ENCODE data around the gene EYS. TPM values are rescaled to one million over a fixed set of nuclear protein-coding genes. Genes with fewer than 3 reads are reported as not detected.

Gene EYS
- total and polyA plus RNA-seq, 2 donors from 2014 or later = not detected

DNA sequence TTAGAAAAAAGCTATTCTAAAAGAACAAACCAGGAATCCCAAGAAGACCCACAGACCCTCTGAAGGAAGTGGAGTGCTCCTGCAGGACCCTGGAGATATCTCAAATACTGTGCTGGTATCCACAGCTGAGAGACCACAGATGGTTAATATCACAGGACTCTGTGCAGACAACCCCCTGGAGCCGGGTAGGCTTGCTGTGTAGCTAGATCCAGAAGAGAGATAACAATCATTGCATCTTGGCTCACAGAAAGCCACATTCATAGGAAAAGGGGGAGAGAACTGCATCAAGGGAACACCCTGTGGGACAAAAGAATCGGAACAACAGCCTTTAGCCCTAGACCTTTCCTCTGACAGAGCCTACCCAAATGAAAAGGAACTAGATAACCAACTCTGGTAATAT, 1381.9 kb downstream of the EYS start:
- DNase-seq (no peak), FAIRE-seq (no peak)
- H3K9ac ChIP-seq (ENCODE audit: low read length in 3 of 3) = no peak overlapping the region
- no peaks in the 10 kb centered on the region for H3K4me1 ChIP-seq (ENCODE audit: control insufficient read depth in 2 of 3, insufficient read depth in 2 of 3, low read depth in 1 of 3, low read length in 3 of 3)
- H3K27me3 ChIP-seq (ENCODE audit: control insufficient read depth, insufficient read depth, low read length) = no peaks in the 10 kb centered on the region
- H3K4me3 ChIP-seq (ENCODE audit: low read length in 3 of 3) = no peak overlapping the region
- H3K27ac ChIP-seq (ENCODE audit: low read depth in 2 of 2, low read length in 2 of 2) = no peak overlapping the region
- H3K36me3 ChIP-seq (ENCODE audit: control insufficient read depth in 2 of 3, insufficient read depth in 3 of 3, low read length in 3 of 3) = no peaks in the 10 kb centered on the region
- no peak for TF ChIP-seq CTCF (IDR thresholded peaks at IDR 0.05; ENCODE audit: borderline replicate concordance, extremely low read depth, insufficient read depth)
- intact Hi-C loops (cut with DNase I) = no loop called here
- H3K9me3 ChIP-seq (ENCODE audit: control insufficient read depth in 2 of 3, insufficient read depth in 1 of 3, low read length in 3 of 3) = no peaks in the 10 kb centered on the region

DNA sequence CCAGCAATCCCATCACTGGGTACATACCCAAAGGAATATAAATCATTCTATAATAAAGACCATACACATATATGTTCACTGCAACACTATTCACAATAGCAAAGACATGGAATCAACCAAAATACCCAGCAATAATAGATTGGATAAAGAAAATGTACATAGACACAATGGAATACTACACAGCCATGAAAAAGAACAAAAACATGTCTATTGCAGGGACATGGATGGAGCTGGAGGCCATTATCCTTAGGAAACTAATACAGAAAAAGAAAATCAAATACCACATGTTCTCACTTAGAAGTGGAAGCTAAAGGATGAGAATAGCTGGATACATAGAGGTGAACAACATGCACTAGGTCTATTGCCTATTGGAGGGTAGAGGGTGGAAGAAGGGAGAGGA, 1396.8 kb downstream of the EYS start:
- Histone ChIP-seq H3K9me3 (ENCODE audit: control insufficient read depth in 2 of 3, insufficient read depth in 1 of 3, low read length in 3 of 3) (no peaks in the 10 kb centered on the region), H3K4me3 (ENCODE audit: low read length in 3 of 3) (no peak overlapping the region), H3K4me1 (ENCODE audit: control insufficient read depth in 2 of 3, insufficient read depth in 2 of 3, low read depth in 1 of 3, low read length in 3 of 3) (no peaks in the 10 kb centered on the region), H3K9ac (ENCODE audit: low read length in 3 of 3) (no peak overlapping the region), H3K27me3 (ENCODE audit: control insufficient read depth, insufficient read depth, low read length) (no peaks in the 10 kb centered on the region), H3K36me3 (ENCODE audit: control insufficient read depth in 2 of 3, insufficient read depth in 3 of 3, low read length in 3 of 3) (no peaks in the 10 kb centered on the region), H3K27ac (ENCODE audit: low read depth in 2 of 2, low read length in 2 of 2) (no peak overlapping the region)
- no peak for TF ChIP-seq CTCF (IDR thresholded peaks at IDR 0.05; ENCODE audit: borderline replicate concordance, extremely low read depth, insufficient read depth)
- FAIRE-seq (no peak), DNase-seq (no peak)
- intact Hi-C loops (cut with DNase I) = no loop called here

DNA sequence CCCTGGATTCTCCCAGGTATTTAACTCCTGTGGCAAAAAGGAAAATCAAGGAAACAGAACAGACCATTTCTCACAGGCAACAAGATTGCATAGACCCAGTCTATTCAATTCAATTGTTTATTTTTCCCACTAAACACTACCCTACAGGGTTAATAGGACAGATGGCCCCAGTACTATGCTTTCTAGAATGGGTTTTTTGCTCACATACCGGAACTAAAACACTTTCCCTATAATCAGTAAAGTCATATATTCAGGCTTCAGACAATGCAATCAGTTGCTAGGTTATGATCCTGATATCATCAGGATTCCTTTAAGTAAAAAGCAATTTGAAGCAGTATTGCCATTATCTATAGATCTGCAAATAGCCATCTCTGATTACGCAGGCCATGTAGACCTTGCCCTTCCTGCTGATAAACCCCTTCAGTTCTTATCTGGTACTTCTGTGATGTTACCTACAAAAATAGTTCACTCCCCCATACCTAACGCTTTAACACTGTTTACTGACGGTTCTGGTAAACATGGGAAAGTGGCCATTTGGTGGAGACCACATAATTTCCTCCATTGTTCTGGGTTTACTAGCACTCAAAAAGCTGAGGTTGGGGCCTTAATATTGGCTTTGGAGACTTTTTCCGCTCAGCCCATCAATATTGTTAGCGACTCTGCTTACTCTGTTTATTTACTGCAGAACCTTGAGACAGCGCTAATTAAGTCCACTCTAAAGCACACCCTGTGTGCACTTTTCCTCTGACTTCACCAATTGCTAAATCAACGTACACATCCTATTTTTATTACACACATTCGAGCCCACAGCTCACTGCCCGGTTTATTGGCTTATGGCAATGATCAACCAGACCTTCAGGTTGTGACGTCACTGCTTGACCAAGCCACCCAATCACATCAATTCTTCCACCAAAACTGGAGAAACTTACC, 1405.5 kb downstream of the EYS start:
- no peak for TF ChIP-seq CTCF (IDR thresholded peaks at IDR 0.05; ENCODE audit: borderline replicate concordance, extremely low read depth, insufficient read depth)

More for the DNA sequence above, 1405.5 kb downstream of the EYS start:
- H3K36me3 ChIP-seq (ENCODE audit: control insufficient read depth in 2 of 3, insufficient read depth in 3 of 3, low read length in 3 of 3) = no peaks in the 10 kb centered on the region
- intact Hi-C loops (cut with DNase I) = no loop called here
- H3K4me1 ChIP-seq (ENCODE audit: control insufficient read depth in 2 of 3, insufficient read depth in 2 of 3, low read depth in 1 of 3, low read length in 3 of 3) = no peaks in the 10 kb centered on the region
- FAIRE-seq (no peak), DNase-seq (no peak)
- no peaks in the 10 kb centered on the region for H3K27me3 ChIP-seq (ENCODE audit: control insufficient read depth, insufficient read depth, low read length)
- peaks cover 0 to 5% (median 0%) of the 10 kb centered on the region in 3 donors for H3K9me3 ChIP-seq (ENCODE audit: control insufficient read depth in 2 of 3, insufficient read depth in 1 of 3, low read length in 3 of 3)
- no peak overlapping the region for H3K27ac ChIP-seq (ENCODE audit: low read depth in 2 of 2, low read length in 2 of 2)
- H3K4me3 ChIP-seq (ENCODE audit: low read length in 3 of 3) = no peak overlapping the region
- H3K9ac ChIP-seq (ENCODE audit: low read length in 3 of 3) = no peak overlapping the region

All from kidney (tissue), 14 donors.